Body of pancreas (tissue), 4 donors: Measurements from ENCODE around the gene ABCC10. TPM values are rescaled to one million over a fixed set of nuclear protein-coding genes. Genes with fewer than 3 reads are reported as not detected.

Experiments used
- ATAC-seq: fragments of 150-250 bp; one replicate; pipeline ENCODE4 v1.9.1; 2016
- DNase-seq, 4 donors: peaks; one replicate each; pipeline ENCODE4 v3.0.0-alpha.2; 2019
- H3K27ac ChIP-seq, 4 donors: fragments of 200-600 bp; sonication (generic); 1 replicate in 3 of 4; 2 replicates in 1 of 4; pipeline versions ENCODE4 v1.5.1 to v1.6.1; 2016 to 2019; ENCODE audit warnings: mild to moderate bottlenecking in 1 of 4, mixed read lengths in 1 of 4, moderate library complexity in 1 of 4
- H3K27me3 ChIP-seq, 2 donors: fragments of 200-600 bp; sonication (generic); one replicate each; pipeline ENCODE4 v1.6.0; 2016; ENCODE audit warnings: mild to moderate bottlenecking in 1 of 2
- H3K36me3 ChIP-seq, 2 donors: fragments of 200-600 bp; sonication (generic); replicated peaks in 1 of 2; 2 replicates each; pipeline ENCODE4 v1.5.1; 2016; ENCODE audit warnings: low read depth in 2 of 2; ENCODE audit not compliant: insufficient read depth in 1 of 2
- H3K4me1 ChIP-seq: fragments of 200-600 bp; sonication (generic); one replicate; pipeline ENCODE4 v1.6.0; 2016
- H3K4me3 ChIP-seq, 2 donors: fragments of 200-600 bp; sonication (generic); 1 replicate in 1 of 2; 2 replicates in 1 of 2; pipeline ENCODE4 v1.5.1; 2016 to 2019
- H3K9me3 ChIP-seq, 3 donors: fragments of 200-600 bp; sonication (generic); 1 replicate in 2 of 3; 2 replicates in 1 of 3; pipeline ENCODE4 v1.5.1; 2016
- CTCF ChIP-seq, 7 experiments: fragments of 450-650 bp in 4 of 7; fragments of 200-600 bp in 3 of 7; sonication (generic) in 3 of 7; IDR thresholded peaks; one replicate each; pipeline ENCODE4 v1.5.1; 2016 to 2019; ENCODE audit warnings: antibody characterized with exemption in 7 of 7
- POLR2A ChIP-seq, 3 donors: fragments of 450-650 bp; IDR thresholded peaks; one replicate each; pipeline ENCODE4 v1.6.1; 2016; ENCODE audit warnings: antibody characterized with exemption in 3 of 3, mild to moderate bottlenecking in 2 of 3
- WGBS, 2 donors: methylation state at CpG; one replicate each; pipeline ENCODE4 v1.1.5; 2017; 5-methylcytosine and 5-hydroxymethylcytosine counted together
- intact Hi-C: fragments of 100-400 bp; cut with DNase I; formaldehyde crosslinking; loops from one replicate; pipeline ENCODE4 v1.15.1; 2023
- total RNA-seq, 2 donors: library from RNA; depleted of rRNA; stranded (reverse); fragments of >200 nt; gene quantifications; one replicate each; pipeline ENCODE4 v1.1.0, GENCODE V29; 2016

ABCC10 gene
- total RNA-seq, 2 donors from 2014 or later = 17.1 to 44.5 TPM

GRCh38 chr6:43450699-43451131, 23.4 kb downstream of the ABCC10 start:
- DNase-seq (no peak), ATAC-seq (no peak)
- TF ChIP-seq POLR2A (IDR thresholded peaks at IDR 0.05) = no peak
- no peak for TF ChIP-seq CTCF (IDR thresholded peaks at IDR 0.05)
- no peak overlapping the region for H3K27ac ChIP-seq
- H3K36me3 ChIP-seq = peaks cover 6 to 13% of the 10 kb centered on the region in 2 donors
- peaks cover 13% of the 10 kb centered on the region for H3K4me1 ChIP-seq
- no peaks in the 10 kb centered on the region for H3K27me3 ChIP-seq
- H3K9me3 ChIP-seq = no peaks in the 10 kb centered on the region
- no peak overlapping the region for H3K4me3 ChIP-seq
- intact Hi-C loops = loop anchor here (5.0 kb wide), 1 partner anchor 57 kb away; no protein-coding TSS in a partner anchor
- WGBS, 2 donors = 80 to 89% methylated on average over 4 to 9 of the region's 13 CpGs

- TF ChIP-seq POLR2A (IDR thresholded peaks at IDR 0.05) (no peak), CTCF (IDR thresholded peaks at IDR 0.05) (no peak)
- Histone ChIP-seq H3K4me1 (peaks cover 18% of the 10 kb centered on the region), H3K9me3 (no peaks in the 10 kb centered on the region), H3K27ac (no peak overlapping the region), H3K27me3 (peaks cover 0 to 4% of the 10 kb centered on the region in 2 donors), H3K36me3 (peaks cover 6 to 11% of the 10 kb centered on the region in 2 donors), H3K4me3 (no peak overlapping the region)
- DNase-seq (no peak), ATAC-seq (no peak)
- 80 to 86% methylated on average over 4 of the region's 4 CpGs for WGBS, 2 donors
- intact Hi-C loops = loop anchor here (5.0 kb wide), 1 partner anchor 56 kb away; no protein-coding TSS in a partner anchor
Observed at GRCh38 chr6:43451348-43451747, 24.0 kb downstream of the ABCC10 start.

- no peak for DNase-seq
- TF ChIP-seq POLR2A (IDR thresholded peaks at IDR 0.05) (no peak), CTCF (IDR thresholded peaks at IDR 0.05) (no peak)
- peaks cover 18% of the 10 kb centered on the region for H3K4me1 ChIP-seq
Observed at GRCh38 chr6:43451939-43452338, 24.6 kb downstream of the ABCC10 start.

GRCh38 chr6:43452896-43453295, 25.6 kb downstream of the ABCC10 start:
- Histone ChIP-seq H3K9me3 (no peaks in the 10 kb centered on the region), H3K4me1 (peaks cover 18% of the 10 kb centered on the region), H3K36me3 (peaks cover 6 to 7% of the 10 kb centered on the region in 2 donors), H3K4me3 (no peak overlapping the region), H3K27me3 (peaks cover 0 to 5% of the 10 kb centered on the region in 2 donors), H3K27ac (no peak overlapping the region)
- ATAC-seq (no peak), DNase-seq (no peak)
- WGBS, 2 donors = 87 to 89% methylated on average over 4 of the region's 4 CpGs
- intact Hi-C loops = loop anchor here (5.0 kb wide), 1 partner anchor 54 kb away; no protein-coding TSS in a partner anchor
- no peak for TF ChIP-seq POLR2A (IDR thresholded peaks at IDR 0.05)
- no peak for TF ChIP-seq CTCF (IDR thresholded peaks at IDR 0.05)

More at GRCh38 chr6:43451939-43452338, 24.6 kb downstream of the ABCC10 start:
- Histone ChIP-seq H3K4me3 (no peak overlapping the region), H3K27me3 (peaks cover 0 to 5% of the 10 kb centered on the region in 2 donors), H3K27ac (no peak overlapping the region), H3K9me3 (no peaks in the 10 kb centered on the region), H3K36me3 (peaks cover 6 to 11% of the 10 kb centered on the region in 2 donors)
- WGBS, 2 donors = 94 to 95% methylated on average over 8 of the region's 8 CpGs
- intact Hi-C loops = loop anchor here (5.0 kb wide), 1 partner anchor 55 kb away; no protein-coding TSS in a partner anchor
- no peak for ATAC-seq

- peaks cover 0 to 5% of the 10 kb centered on the region in 2 donors for H3K27me3 ChIP-seq
Observed at GRCh38 chr6:43453831-43454230, 26.5 kb downstream of the ABCC10 start.

More at GRCh38 chr6:43453831-43454230, 26.5 kb downstream of the ABCC10 start:
- no peaks in the 10 kb centered on the region for H3K9me3 ChIP-seq
- ATAC-seq = no peak
- intact Hi-C loops = loop anchor here (5.0 kb wide), 1 partner anchor 53 kb away; no protein-coding TSS in a partner anchor
- no peak overlapping the region for H3K4me3 ChIP-seq
- peaks cover 6 to 7% of the 10 kb centered on the region in 2 donors for H3K36me3 ChIP-seq
- no peak for DNase-seq
- peaks cover 18% of the 10 kb centered on the region for H3K4me1 ChIP-seq
- TF ChIP-seq POLR2A (IDR thresholded peaks at IDR 0.05) = no peak
- TF ChIP-seq CTCF (IDR thresholded peaks at IDR 0.05) = no peak
- H3K27ac ChIP-seq = no peak overlapping the region
